Measurements from ENCODE around the gene TTC33.

TTC33 gene

GRCh38 chr5:40554054-40554453 is 201.7 kb downstream of the TTC33 start:
- TF ChIP-seq EZH2phosphoT487 (IDR thresholded peaks at IDR 0.05; ENCODE audit: borderline replicate concordance), result no peak
- TF ChIP-seq, protein P1, sequence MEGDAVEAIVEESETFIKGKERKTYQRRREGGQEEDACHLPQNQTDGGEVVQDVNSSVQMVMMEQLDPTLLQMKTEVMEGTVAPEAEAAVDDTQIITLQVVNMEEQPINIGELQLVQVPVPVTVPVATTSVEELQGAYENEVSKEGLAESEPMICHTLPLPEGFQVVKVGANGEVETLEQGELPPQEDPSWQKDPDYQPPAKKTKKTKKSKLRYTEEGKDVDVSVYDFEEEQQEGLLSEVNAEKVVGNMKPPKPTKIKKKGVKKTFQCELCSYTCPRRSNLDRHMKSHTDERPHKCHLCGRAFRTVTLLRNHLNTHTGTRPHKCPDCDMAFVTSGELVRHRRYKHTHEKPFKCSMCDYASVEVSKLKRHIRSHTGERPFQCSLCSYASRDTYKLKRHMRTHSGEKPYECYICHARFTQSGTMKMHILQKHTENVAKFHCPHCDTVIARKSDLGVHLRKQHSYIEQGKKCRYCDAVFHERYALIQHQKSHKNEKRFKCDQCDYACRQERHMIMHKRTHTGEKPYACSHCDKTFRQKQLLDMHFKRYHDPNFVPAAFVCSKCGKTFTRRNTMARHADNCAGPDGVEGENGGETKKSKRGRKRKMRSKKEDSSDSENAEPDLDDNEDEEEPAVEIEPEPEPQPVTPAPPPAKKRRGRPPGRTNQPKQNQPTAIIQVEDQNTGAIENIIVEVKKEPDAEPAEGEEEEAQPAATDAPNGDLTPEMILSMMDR (conservative IDR thresholded peaks at IDR 0.05; ENCODE audit: low read length), result no peak
- Histone ChIP-seq H4K20me1 (ENCODE audit: insufficient read depth, low read length, poor library complexity, severe bottlenecking) (no peaks in the 10 kb centered on the region), H3K9me2 (replicated peaks; ENCODE audit: low read depth, low read length) (no peaks in the 10 kb centered on the region), H3K4me3 (ENCODE audit: low read length, poor library complexity, severe bottlenecking) (no peak overlapping the region), H3K9me3 (ENCODE audit: insufficient read depth, low read depth, low read length) (no peaks in the 10 kb centered on the region), H3K36me3 (ENCODE audit: insufficient read depth, low read length) (no peaks in the 10 kb centered on the region), H3K4me1 (ENCODE audit: insufficient read depth, low read length, poor library complexity, severe bottlenecking) (no peaks in the 10 kb centered on the region), H3K79me2 (ENCODE audit: insufficient read depth, low read length) (no peaks in the 10 kb centered on the region), H2AFZ (ENCODE audit: low read length) (peak overlapping the region; percentile 58), H3K9ac (ENCODE audit: low read depth, low read length, poor library complexity, severe bottlenecking) (no peak overlapping the region), H3K4me2 (ENCODE audit: low read depth, low read length, poor library complexity, severe bottlenecking) (no peak overlapping the region), H3F3A (ENCODE audit: low read depth) (no peaks in the 10 kb centered on the region), H3K27me3 (ENCODE audit: insufficient read depth, low read length, poor library complexity, severe bottlenecking) (no peaks in the 10 kb centered on the region)

DNA sequence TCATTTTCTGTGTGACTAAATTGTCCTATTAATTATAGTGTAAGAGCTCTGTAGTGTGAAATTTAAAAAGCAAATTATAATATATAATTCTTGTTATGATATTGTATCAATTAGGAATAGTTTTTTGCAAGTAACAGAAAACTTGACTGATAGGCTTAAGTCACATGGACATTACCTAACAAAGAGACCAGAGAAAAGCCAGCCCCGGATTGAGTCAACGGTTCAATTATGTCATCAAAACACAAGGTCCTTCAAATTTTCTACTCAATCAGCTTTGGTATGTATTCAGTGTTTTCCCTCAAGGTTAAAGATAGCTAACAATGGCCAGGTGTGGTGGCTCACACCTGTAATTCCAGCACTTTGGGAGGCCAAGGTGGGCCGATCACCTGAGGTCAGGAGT is 202.8 kb downstream of the TTC33 start:
- no peaks in the 10 kb centered on the region for H4K20me1 ChIP-seq (ENCODE audit: insufficient read depth, low read length, poor library complexity, severe bottlenecking)
- no peak overlapping the region for H3K4me3 ChIP-seq (ENCODE audit: low read length, poor library complexity, severe bottlenecking)
- TF ChIP-seq EZH2phosphoT487 (IDR thresholded peaks at IDR 0.05; ENCODE audit: borderline replicate concordance), result no peak
- TF ChIP-seq, protein P1 (conservative IDR thresholded peaks at IDR 0.05; ENCODE audit: low read length), result no peak
- H3K27me3 ChIP-seq (ENCODE audit: insufficient read depth, low read length, poor library complexity, severe bottlenecking), result no peaks in the 10 kb centered on the region
- no peaks in the 10 kb centered on the region for H3K9me2 ChIP-seq (replicated peaks; ENCODE audit: low read depth, low read length)
- no peaks in the 10 kb centered on the region for H3K4me1 ChIP-seq (ENCODE audit: insufficient read depth, low read length, poor library complexity, severe bottlenecking)
- no peaks in the 10 kb centered on the region for H3F3A ChIP-seq (ENCODE audit: low read depth)
- H3K36me3 ChIP-seq (ENCODE audit: insufficient read depth, low read length), result no peaks in the 10 kb centered on the region
- no peak overlapping the region for H3K9ac ChIP-seq (ENCODE audit: low read depth, low read length, poor library complexity, severe bottlenecking)
- no peak overlapping the region for H2AFZ ChIP-seq (ENCODE audit: low read length)
- no peaks in the 10 kb centered on the region for H3K9me3 ChIP-seq (ENCODE audit: insufficient read depth, low read depth, low read length)
- no peaks in the 10 kb centered on the region for H3K79me2 ChIP-seq (ENCODE audit: insufficient read depth, low read length)
- H3K4me2 ChIP-seq (ENCODE audit: low read depth, low read length, poor library complexity, severe bottlenecking), result no peak overlapping the region

- no peaks in the 10 kb centered on the region for H3K27me3 ChIP-seq (ENCODE audit: insufficient read depth, low read length, poor library complexity, severe bottlenecking)
- no peak for TF ChIP-seq EZH2phosphoT487 (IDR thresholded peaks at IDR 0.05; ENCODE audit: borderline replicate concordance)
- TF ChIP-seq, protein P1 (conservative IDR thresholded peaks at IDR 0.05; ENCODE audit: low read length), result no peak
- no peak overlapping the region for H3K4me3 ChIP-seq (ENCODE audit: low read length, poor library complexity, severe bottlenecking)
- H3K79me2 ChIP-seq (ENCODE audit: insufficient read depth, low read length), result no peaks in the 10 kb centered on the region
- no peaks in the 10 kb centered on the region for H3K36me3 ChIP-seq (ENCODE audit: insufficient read depth, low read length)
- H2AFZ ChIP-seq (ENCODE audit: low read length), result no peak overlapping the region
- H4K20me1 ChIP-seq (ENCODE audit: insufficient read depth, low read length, poor library complexity, severe bottlenecking), result no peaks in the 10 kb centered on the region
- no peak overlapping the region for H3K9ac ChIP-seq (ENCODE audit: low read depth, low read length, poor library complexity, severe bottlenecking)
- H3K4me2 ChIP-seq (ENCODE audit: low read depth, low read length, poor library complexity, severe bottlenecking), result no peak overlapping the region
- H3K9me2 ChIP-seq (replicated peaks; ENCODE audit: low read depth, low read length), result no peaks in the 10 kb centered on the region
- H3K9me3 ChIP-seq (ENCODE audit: insufficient read depth, low read depth, low read length), result no peaks in the 10 kb centered on the region
- no peaks in the 10 kb centered on the region for H3K4me1 ChIP-seq (ENCODE audit: insufficient read depth, low read length, poor library complexity, severe bottlenecking)
- H3F3A ChIP-seq (ENCODE audit: low read depth), result no peaks in the 10 kb centered on the region
Observed at GRCh38 chr5:40551496-40552491, 204.0 kb downstream of the TTC33 start.
